DMS114 treated with DMSO at 0.1 percent for 48 hours (cell line): Measurements from ENCODE around the gene PAM.
"Not testable (repeated sequence)": the region's sequence is repeated elsewhere in the genome, so short reads cannot be mapped to it uniquely, and the experiment has no call there.

Source experiments
- DNase-seq: peaks from one replicate; lab custom pipeline; 2025; ENCODE audit not compliant: unreplicated experiment; lab: John Stamatoyannopoulos, UW

Gene PAM

GRCh38 chr5:103035701-103036100 is 280.6 kb downstream of the PAM start:
- DNase-seq = no peak

GRCh38 chr5:103036601-103037000 is 281.5 kb downstream of the PAM start:
- DNase-seq = no peak

- DNase-seq = no peak
Observed at GRCh38 chr5:103037673-103038455, 282.8 kb downstream of the PAM start.

GRCh38 chr5:103041071-103041676 is 286.1 kb downstream of the PAM start:
- DNase-seq = peak; percentile 46

GRCh38 chr5:103046706-103047105 is 291.6 kb downstream of the PAM start:
- not testable (repeated sequence) for DNase-seq

- DNase-seq = no peak
Observed at GRCh38 chr5:103057208-103058130, 302.4 kb downstream of the PAM start.

- no peak for DNase-seq
Observed at GRCh38 chr5:103059525-103059924, 304.4 kb downstream of the PAM start.

- no peak for DNase-seq
Observed at GRCh38 chr5:103060424-103060954, 305.4 kb downstream of the PAM start.

- no peak for DNase-seq
Observed at GRCh38 chr5:103066326-103066725, 311.2 kb downstream of the PAM start.

GRCh38 chr5:103073500-103073899 is 318.4 kb downstream of the PAM start:
- not testable (repeated sequence) for DNase-seq

- DNase-seq = no peak
Observed at GRCh38 chr5:103075442-103075841, 320.3 kb downstream of the PAM start.
